Activated naive CD4-positive, alpha-beta T cell treated with anti-CD3 and anti-CD28 coated beads, Interleukin-2, amount 50 U/mL, for 24 hours (primary cell): Measurements from ENCODE around the gene RMND1.
"Not testable (repeated sequence)": the region's sequence is repeated elsewhere in the genome, so short reads cannot be mapped to it uniquely, and the experiment has no call there.

Source experiments
- H3K27ac Mint-ChIP-seq: one replicate; pipeline ENCODE4 v1.8.0; 2021; ENCODE audit warnings: mild to moderate bottlenecking, mixed read lengths
- H3K27me3 Mint-ChIP-seq: one replicate; pipeline ENCODE4 v1.8.0; 2021; ENCODE audit warnings: mixed read lengths
- H3K36me3 Mint-ChIP-seq: one replicate; pipeline ENCODE4 v1.8.0; 2021; ENCODE audit warnings: mixed read lengths
- H3K4me1 Mint-ChIP-seq: one replicate; pipeline ENCODE4 v1.8.0; 2021; ENCODE audit warnings: mixed read lengths
- H3K4me3 Mint-ChIP-seq: one replicate; pipeline ENCODE4 v1.8.0; 2021; ENCODE audit warnings: mild to moderate bottlenecking, mixed read lengths
- H3K9me3 Mint-ChIP-seq: one replicate; pipeline ENCODE4 v1.8.0; 2021; ENCODE audit warnings: mixed read lengths

The RMND1 gene

GRCh38 chr6:151358475-151358874 lies 93.5 kb downstream of the RMND1 start:
- H3K9me3 Mint-ChIP-seq: no peaks in the 10 kb centered on the region
- peaks cover 7% of the 10 kb centered on the region for H3K36me3 Mint-ChIP-seq
- no peak overlapping the region for H3K27ac Mint-ChIP-seq
- H3K4me1 Mint-ChIP-seq: peaks cover 12% of the 10 kb centered on the region
- H3K4me3 Mint-ChIP-seq: no peak overlapping the region
- H3K27me3 Mint-ChIP-seq: no peaks in the 10 kb centered on the region

- no peak overlapping the region for H3K4me3 Mint-ChIP-seq
- no peaks in the 10 kb centered on the region for H3K9me3 Mint-ChIP-seq
- H3K4me1 Mint-ChIP-seq: peaks cover 12% of the 10 kb centered on the region
- H3K27ac Mint-ChIP-seq: no peak overlapping the region
- no peaks in the 10 kb centered on the region for H3K27me3 Mint-ChIP-seq
- peaks cover 7% of the 10 kb centered on the region for H3K36me3 Mint-ChIP-seq
Measured at GRCh38 chr6:151357758-151358436, 94.0 kb downstream of the RMND1 start.

DNA sequence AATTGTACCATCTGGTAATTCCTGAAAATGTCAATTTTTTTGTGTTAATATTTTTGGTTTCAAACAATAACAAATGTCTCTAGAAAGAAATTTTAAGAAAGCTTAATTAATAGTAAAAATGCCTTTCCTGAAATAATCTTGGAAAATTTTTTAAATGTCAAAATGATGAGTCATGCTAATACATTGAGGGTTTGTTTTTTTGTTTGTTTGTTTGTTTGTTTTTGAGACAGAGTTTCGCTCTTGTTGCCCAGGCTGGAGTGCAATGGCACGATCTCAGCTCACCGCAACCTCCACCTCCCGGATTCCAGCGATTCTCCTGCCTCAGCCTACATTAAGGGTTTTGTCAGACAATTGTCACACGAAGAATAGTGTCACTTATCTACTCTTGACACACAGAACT lies 94.9 kb downstream of the RMND1 start:
- not testable (repeated sequence) for H3K9me3 Mint-ChIP-seq, H3K27me3 Mint-ChIP-seq, H3K4me3 Mint-ChIP-seq, H3K27ac Mint-ChIP-seq, H3K36me3 Mint-ChIP-seq
- H3K4me1 Mint-ChIP-seq: peaks cover 12% of the 10 kb centered on the region
